GM23338 (cell line): ENCODE data around the gene ADAMTS20. TPM values are rescaled to one million over a fixed set of nuclear protein-coding genes. Genes with fewer than 3 reads are reported as not detected.

Experiments
- ATAC-seq: fragments of 200-7000 bp; cut with Tn5 transposase; 3 replicates; pipeline ENCODE4 v1.9.1; 2020
- DNase-seq: peaks from one replicate; pipeline ENCODE4 v3.0.0-alpha.2; 2015; ENCODE audit warnings: low spot score
- H2AFZ ChIP-seq: fragments of 200-600 bp; sonication (generic); 2 replicates; pipeline ENCODE4 v1.8.0; 2016; ENCODE audit warnings: antibody characterized with exemption, mild to moderate bottlenecking, moderate library complexity
- H3F3A ChIP-seq: fragments of 200-600 bp; sonication (generic); replicated peaks from 2 replicates; pipeline ENCODE4 v1.8.0; 2017; ENCODE audit warnings: antibody characterized with exemption, mixed run types, low read depth
- H3K27ac ChIP-seq: fragments of 200-600 bp; sonication (generic); 2 replicates; pipeline ENCODE4 v1.6.1; 2016; ENCODE audit warnings: low read depth
- H3K27me3 ChIP-seq: fragments of 200-600 bp; sonication (generic); 2 replicates; pipeline ENCODE4 v1.8.0; 2016; ENCODE audit warnings: mild to moderate bottlenecking, mixed run types, moderate library complexity; ENCODE audit not compliant: insufficient read depth
- H3K36me3 ChIP-seq: fragments of 200-600 bp; sonication (generic); 2 replicates; pipeline ENCODE4 v1.8.0; 2016; ENCODE audit warnings: mild to moderate bottlenecking; ENCODE audit not compliant: insufficient read depth
- H3K4me1 ChIP-seq: fragments of 200-600 bp; sonication (generic); 2 replicates; pipeline ENCODE4 v1.8.0; 2016; ENCODE audit warnings: mild to moderate bottlenecking, moderate library complexity; ENCODE audit not compliant: insufficient read depth
- H3K4me2 ChIP-seq: fragments of 200-600 bp; sonication (generic); 2 replicates; pipeline ENCODE4 v1.7.1; 2017; ENCODE audit warnings: mixed run types
- H3K4me3 ChIP-seq: fragments of 200-600 bp; sonication (generic); 2 replicates; pipeline ENCODE4 v1.6.1; 2016; ENCODE audit warnings: mixed run types
- H3K79me2 ChIP-seq: fragments of 200-600 bp; sonication (generic); replicated peaks from 2 replicates; pipeline ENCODE4 v1.8.0; 2017; ENCODE audit warnings: mild to moderate bottlenecking; ENCODE audit not compliant: insufficient read depth
- H3K9me2 ChIP-seq: fragments of 200-600 bp; sonication (generic); 2 replicates; pipeline ENCODE4 v1.8.0; 2017; ENCODE audit not compliant: insufficient read depth
- H4K20me1 ChIP-seq: fragments of 200-600 bp; sonication (generic); replicated peaks from 2 replicates; pipeline ENCODE4 v1.8.0; 2017; ENCODE audit warnings: mild to moderate bottlenecking; ENCODE audit not compliant: insufficient read depth
- H3K27ac Mint-ChIP-seq: 2 replicates; pipeline ENCODE4 v1.8.0; 2020; ENCODE audit warnings: inconsistent platforms, mild to moderate bottlenecking, moderate library complexity, mixed read lengths
- H3K27me3 Mint-ChIP-seq: 3 replicates; pipeline ENCODE4 v1.8.0; 2022; ENCODE audit warnings: low read depth, mild to moderate bottlenecking, moderate library complexity, mixed read lengths, inconsistent platforms; ENCODE audit not compliant: insufficient read depth, poor library complexity
- H3K36me3 Mint-ChIP-seq: 3 replicates; pipeline ENCODE4 v1.8.0; 2021; ENCODE audit warnings: low read depth, mild to moderate bottlenecking, inconsistent platforms, moderate library complexity, mixed read lengths
- H3K4me1 Mint-ChIP-seq: 3 replicates; pipeline ENCODE4 v1.8.0; 2020; ENCODE audit warnings: mild to moderate bottlenecking, inconsistent platforms, mixed read lengths
- H3K4me3 Mint-ChIP-seq: 3 replicates; pipeline ENCODE4 v1.8.0; 2021; ENCODE audit warnings: moderate library complexity, mild to moderate bottlenecking, inconsistent platforms, mixed read lengths
- H3K9me3 Mint-ChIP-seq: 3 replicates; pipeline ENCODE4 v1.8.0; 2020; ENCODE audit warnings: moderate library complexity, mild to moderate bottlenecking, inconsistent platforms, mixed read lengths
- CREB1 ChIP-seq: fragments of 250-450 bp; sonication (Bioruptor Pico); IDR thresholded peaks from 2 replicates; pipeline ENCODE4 v1.5.0; 2020; ENCODE audit warnings: low read depth, mild to moderate bottlenecking, moderate library complexity
- CTCF ChIP-seq, 2 experiments: fragments of 200-600 bp in 1 of 2; sonication (generic) in 1 of 2; conservative IDR thresholded peaks; 2 replicates each; pipeline versions ENCODE4 v1.5.1 to v1.6.1; 2016 to 2017; ENCODE audit warnings: antibody characterized with exemption in 2 of 2, low read depth in 2 of 2, mild to moderate bottlenecking in 2 of 2, moderate library complexity in 1 of 2
- ETS1 ChIP-seq: IDR thresholded peaks from 2 replicates; pipeline ENCODE4 v1.6.1; 2016; ENCODE audit warnings: antibody characterized with exemption
- EZH2 ChIP-seq: fragments of 200-600 bp; sonication (generic); IDR thresholded peaks from one replicate; pipeline ENCODE4 v1.8.0; 2017; ENCODE audit warnings: antibody characterized with exemption, mild to moderate bottlenecking, low read depth; ENCODE audit not compliant: unreplicated experiment
- EZH2phosphoT487 ChIP-seq: fragments of 200-600 bp; sonication (generic); IDR thresholded peaks from one replicate; pipeline ENCODE4 v1.8.1; 2018; ENCODE audit warnings: antibody characterized with exemption; ENCODE audit not compliant: unreplicated experiment
- JUNB ChIP-seq: IDR thresholded peaks from one replicate; pipeline ENCODE4 v1.6.1; 2016; ENCODE audit warnings: antibody characterized with exemption; ENCODE audit not compliant: unreplicated experiment
- NANOG ChIP-seq: IDR thresholded peaks from 2 replicates; pipeline ENCODE4 v1.6.1; 2016; ENCODE audit warnings: antibody characterized with exemption, borderline replicate concordance
- REST ChIP-seq: IDR thresholded peaks from one replicate; pipeline ENCODE4 v1.6.1; 2018; ENCODE audit warnings: antibody characterized with exemption; ENCODE audit not compliant: unreplicated experiment
- STAT1 ChIP-seq: IDR thresholded peaks from one replicate; pipeline ENCODE4 v1.6.1; 2016; ENCODE audit warnings: antibody characterized with exemption; ENCODE audit not compliant: unreplicated experiment
- ZNF114 ChIP-seq: fragments of 250-450 bp; sonication (Bioruptor Pico); IDR thresholded peaks from 2 replicates; pipeline ENCODE4 v1.5.0; 2020; ENCODE audit warnings: mild to moderate bottlenecking, moderate library complexity
- ZNF331 ChIP-seq: fragments of 250-450 bp; sonication (Bioruptor Pico); IDR thresholded peaks from 2 replicates; pipeline ENCODE4 v1.5.0; 2020; ENCODE audit warnings: low read depth, mild to moderate bottlenecking, moderate library complexity
- polyA plus RNA-seq: library from polyadenylated mRNA; unstranded; fragments of >200 nt; fragmentation: Nextera tagmentation; extraction: Ambion mirVana; gene quantifications from 2 replicates; pipeline ENCODE4 v1.2.1, GENCODE V29; 2016
- total RNA-seq: library from RNA; depleted of rRNA; stranded (reverse); fragments of >200 nt; shearing (Covaris generic); gene quantifications from 2 replicates; pipeline ENCODE4 v1.2.3, GENCODE V29; 2014

ADAMTS20 gene
- total and polyA plus RNA-seq, 2 experiments from 2014 or later: 2.0 to 9.3 TPM

GRCh38 chr12:43338848-43339526 lies 213.0 kb downstream of the ADAMTS20 start:
- Histone ChIP-seq H2AFZ (no peak overlapping the region), H3K27me3 (no peaks in the 10 kb centered on the region), H3K4me1 (no peaks in the 10 kb centered on the region; the same call in 1 of the 2 replicates), H3K36me3 (peaks cover 2% of the 10 kb centered on the region; the same call in 1 of the 2 replicates), H3K4me2 (no peak overlapping the region), H3F3A (no peaks in the 10 kb centered on the region), H3K79me2 (no peaks in the 10 kb centered on the region), H3K9me2 (no peaks in the 10 kb centered on the region), H4K20me1 (no peaks in the 10 kb centered on the region), H3K4me3 (no peak overlapping the region), H3K27ac (no peak overlapping the region)
- TF ChIP-seq CTCF (conservative IDR thresholded peaks at IDR 0.05; ENCODE audit: low read depth in 2 of 2): peak; percentile 87 to 90
- TF ChIP-seq CREB1: peak; percentile 44; the same call in 1 of the 2 replicates
- TF ChIP-seq ETS1: no peak
- Mint-ChIP-seq H3K36me3 (peaks cover 8% of the 10 kb centered on the region), H3K27ac (no peak overlapping the region), H3K9me3 (peaks cover 9% of the 10 kb centered on the region), H3K27me3 (peaks cover 2% of the 10 kb centered on the region), H3K4me1 (peaks cover 16% of the 10 kb centered on the region), H3K4me3 (no peak overlapping the region)
- DNase-seq: peak; percentile 78
- ATAC-seq: peak; percentile 93

GRCh38 chr12:43337571-43338444 lies 214.2 kb downstream of the ADAMTS20 start:
- no peak for DNase-seq
- Mint-ChIP-seq H3K36me3 (no peaks in the 10 kb centered on the region), H3K9me3 (no peaks in the 10 kb centered on the region; the same call in 2 of the 3 replicates), H3K27me3 (peaks cover 2% of the 10 kb centered on the region), H3K4me3 (no peak overlapping the region), H3K4me1 (peaks cover 16% of the 10 kb centered on the region), H3K27ac (no peak overlapping the region)
- Histone ChIP-seq H3K4me1 (no peaks in the 10 kb centered on the region; the same call in 1 of the 2 replicates), H3K79me2 (no peaks in the 10 kb centered on the region), H3K4me3 (no peak overlapping the region), H3K27me3 (no peaks in the 10 kb centered on the region), H3K9me2 (no peaks in the 10 kb centered on the region), H2AFZ (no peak overlapping the region), H3K4me2 (no peak overlapping the region), H3K27ac (no peak overlapping the region), H4K20me1 (no peaks in the 10 kb centered on the region), H3F3A (no peaks in the 10 kb centered on the region), H3K36me3 (no peaks in the 10 kb centered on the region)
- no peak for ATAC-seq
- no peak for TF ChIP-seq STAT1
- TF ChIP-seq CTCF (conservative IDR thresholded peaks at IDR 0.05; ENCODE audit: low read depth in 2 of 2): no peak
- TF ChIP-seq NANOG: no peak
- TF ChIP-seq ETS1: no peak
- no peak for TF ChIP-seq EZH2phosphoT487
- no peak for TF ChIP-seq ZNF331
- no peak for TF ChIP-seq CREB1
- TF ChIP-seq JUNB: no peak
- TF ChIP-seq EZH2: no peak
- TF ChIP-seq REST: no peak
- TF ChIP-seq ZNF114 (CRISPR knock-in tag): no peak
